WTC11 (cell line): ENCODE results near the gene SPEM1. TPM values are rescaled to one million over a fixed set of nuclear protein-coding genes. Genes with fewer than 3 reads are reported as not detected.
A peak's percentile ranks its signal among the peaks of the same experiment; 100 is the strongest.

Source experiments
- ATAC-seq: fragments of 200-7000 bp; cut with Tn5 transposase; 2 replicates; pipeline ENCODE4 v1.10.0; 2021; ENCODE audit warnings: mild to moderate bottlenecking, moderate library complexity
- CTCF ChIA-PET: fragments of 300-600 bp; sonication (Branson Sonifier 250); formaldehyde crosslinking; loops from one replicate; lab custom pipeline; 2021; ENCODE audit warnings: antibody characterized with exemption; lab: Charles Lee
- POLR2A ChIA-PET: fragments of 350-600 bp; sonication (Branson Sonifier 250); formaldehyde crosslinking; loops from one replicate; lab custom pipeline; 2021; ENCODE audit warnings: antibody characterized with exemption; lab: Charles Lee
- DNase-seq: peaks from one replicate; pipeline ENCODE4 v3.0.0; 2021; ENCODE audit warnings: low spot score
- H3K27ac Mint-ChIP-seq: 2 replicates; pipeline ENCODE4 v1.8.0; 2021; ENCODE audit warnings: mixed read lengths
- H3K27me3 Mint-ChIP-seq: 2 replicates; pipeline ENCODE4 v1.8.0; 2021; ENCODE audit warnings: low read depth, mild to moderate bottlenecking, moderate library complexity, mixed read lengths
- H3K36me3 Mint-ChIP-seq: 2 replicates; pipeline ENCODE4 v1.8.0; 2021; ENCODE audit warnings: mixed read lengths
- H3K4me1 Mint-ChIP-seq: 2 replicates; pipeline ENCODE4 v1.8.0; 2022; ENCODE audit warnings: mixed read lengths
- H3K4me3 Mint-ChIP-seq: 2 replicates; pipeline ENCODE4 v1.8.0; 2021; ENCODE audit warnings: mild to moderate bottlenecking, moderate library complexity, mixed read lengths
- H3K9me3 Mint-ChIP-seq: 2 replicates; pipeline ENCODE4 v1.8.0; 2021; ENCODE audit warnings: mixed read lengths
- ATF1 ChIP-seq: sonication (generic); formaldehyde crosslinking; IDR thresholded peaks from 2 replicates; pipeline ENCODE4 v1.8.1; 2023; ENCODE audit warnings: mild to moderate bottlenecking, moderate library complexity, missing genetic modification reagents
- ATF2 ChIP-seq: sonication (generic); formaldehyde crosslinking; IDR thresholded peaks from 2 replicates; pipeline ENCODE4 v1.8.1; 2022; ENCODE audit warnings: low read depth, missing genetic modification reagents, borderline replicate concordance
- ATF3 ChIP-seq: sonication (generic); formaldehyde crosslinking; conservative IDR thresholded peaks from 2 replicates; pipeline ENCODE4 v1.8.1; 2022; ENCODE audit warnings: mild to moderate bottlenecking, missing genetic modification reagents
- CTCF ChIP-seq: fragments of 200-600 bp; IDR thresholded peaks from 2 replicates; pipeline ENCODE4 v1.8.0; 2022; ENCODE audit warnings: antibody characterized with exemption
- E2F1 ChIP-seq: sonication (generic); formaldehyde crosslinking; IDR thresholded peaks from 2 replicates; pipeline ENCODE4 v1.8.0; 2022; ENCODE audit warnings: mild to moderate bottlenecking, missing genetic modification reagents
- E2F4 ChIP-seq: sonication (generic); formaldehyde crosslinking; IDR thresholded peaks from 2 replicates; pipeline ENCODE4 v1.8.1; 2022; ENCODE audit warnings: low read depth, mild to moderate bottlenecking, moderate library complexity, missing genetic modification reagents, borderline replicate concordance
- ERG ChIP-seq: fragments of 250-450 bp; sonication (Bioruptor Pico); IDR thresholded peaks from 2 replicates; pipeline ENCODE4 v1.8.0; 2021; ENCODE audit warnings: mild to moderate bottlenecking
- FOXK1 ChIP-seq: sonication (generic); formaldehyde crosslinking; IDR thresholded peaks from 2 replicates; pipeline ENCODE4 v1.8.0; 2022; ENCODE audit warnings: mild to moderate bottlenecking, moderate library complexity, missing genetic modification reagents
- FOXP1 ChIP-seq: sonication (generic); formaldehyde crosslinking; IDR thresholded peaks from 2 replicates; pipeline ENCODE4 v1.8.0; 2022; ENCODE audit warnings: missing genetic modification reagents, mild to moderate bottlenecking, moderate library complexity, borderline replicate concordance
- GABPB1 ChIP-seq: sonication (generic); formaldehyde crosslinking; IDR thresholded peaks from 2 replicates; pipeline ENCODE4 v1.8.1; 2023; ENCODE audit warnings: mild to moderate bottlenecking, missing genetic modification reagents
- HMGA2 ChIP-seq: fragments of 250-450 bp; sonication (Bioruptor Pico); IDR thresholded peaks from 2 replicates; pipeline ENCODE4 v1.4.0; 2021; ENCODE audit warnings: mild to moderate bottlenecking, moderate library complexity
- HMGXB4 ChIP-seq: sonication (generic); formaldehyde crosslinking; IDR thresholded peaks from 2 replicates; pipeline ENCODE4 v1.8.1; 2023; ENCODE audit warnings: mild to moderate bottlenecking, moderate library complexity, missing genetic modification reagents
- MYBL2 ChIP-seq: sonication (generic); formaldehyde crosslinking; IDR thresholded peaks from 2 replicates; pipeline ENCODE4 v1.8.1; 2023; ENCODE audit warnings: mild to moderate bottlenecking, moderate library complexity, missing genetic modification reagents
- NFYB ChIP-seq: sonication (generic); formaldehyde crosslinking; conservative IDR thresholded peaks from 2 replicates; pipeline ENCODE4 v1.8.0; 2022; ENCODE audit warnings: low read depth, missing genetic modification reagents
- RORB ChIP-seq: fragments of 250-450 bp; sonication (Bioruptor Pico); IDR thresholded peaks from 2 replicates; pipeline ENCODE4 v1.9.0; 2021; ENCODE audit warnings: mild to moderate bottlenecking
- USF2 ChIP-seq: sonication (generic); formaldehyde crosslinking; IDR thresholded peaks from 2 replicates; pipeline ENCODE4 v1.8.1; 2023; ENCODE audit warnings: mild to moderate bottlenecking, missing genetic modification reagents, moderate library complexity
- ZNF317 ChIP-seq: sonication (generic); formaldehyde crosslinking; IDR thresholded peaks from 2 replicates; pipeline ENCODE4 v1.8.1; 2023; ENCODE audit warnings: low read depth, mild to moderate bottlenecking, moderate library complexity, missing genetic modification reagents, borderline replicate concordance
- ZNF423 ChIP-seq: fragments of 250-450 bp; sonication (Bioruptor Pico); IDR thresholded peaks from 2 replicates; pipeline ENCODE4 v2.1.2; 2022; ENCODE audit warnings: mild to moderate bottlenecking, moderate library complexity
- ZNF425 ChIP-seq: fragments of 250-450 bp; sonication (Bioruptor Pico); conservative IDR thresholded peaks from 2 replicates; pipeline ENCODE4 v1.9.0; 2021; ENCODE audit warnings: mild to moderate bottlenecking
- ZNF512 ChIP-seq: sonication (generic); formaldehyde crosslinking; IDR thresholded peaks from 2 replicates; pipeline ENCODE4 v1.8.1; 2022; ENCODE audit warnings: missing genetic modification reagents, borderline replicate concordance
- total RNA-seq: library from RNA; stranded (reverse); gene quantifications from 3 replicates; pipeline ENCODE4 v1.2.3, GENCODE V29; 2021

The SPEM1 gene
- total RNA-seq, 1 experiment from 2014 or later, result 0.35 TPM

GRCh38 chr17:7468290-7468689, 48.2 kb downstream of the SPEM1 start:
- TF ChIP-seq ZNF425 (CRISPR knock-in tag), result no peak
- TF ChIP-seq ERG, result no peak
- TF ChIP-seq FOXP1, result no peak
- no peak for TF ChIP-seq RORB (CRISPR knock-in tag)
- no peak for TF ChIP-seq ZNF317 (CRISPR knock-in tag)
- no peak for TF ChIP-seq CTCF
- no peak for TF ChIP-seq ATF3 (CRISPR knock-in tag)
- TF ChIP-seq ATF1 (CRISPR knock-in tag), result no peak
- TF ChIP-seq HMGA2 (CRISPR knock-in tag), result no peak
- TF ChIP-seq USF2, result no peak
- no peak for TF ChIP-seq NFYB (CRISPR knock-in tag)
- TF ChIP-seq ZNF512 (CRISPR knock-in tag), result no peak
- TF ChIP-seq GABPB1, result no peak
- no peak for TF ChIP-seq MYBL2 (CRISPR knock-in tag)
- no peaks in the 10 kb centered on the region for H3K9me3 Mint-ChIP-seq
- no peaks in the 10 kb centered on the region for H3K36me3 Mint-ChIP-seq
- POLR2A ChIA-PET, result no interaction called here
- no peak for ATAC-seq
- no peaks in the 10 kb centered on the region for H3K27me3 Mint-ChIP-seq
- H3K27ac Mint-ChIP-seq, result peak overlapping the region; percentile 41
- H3K4me3 Mint-ChIP-seq, result no peak overlapping the region
- CTCF ChIA-PET, result no interaction called here
- DNase-seq, result no peak
- H3K4me1 Mint-ChIP-seq, result 0 out of 2 replicates have a peak, but pooled peaks cover 6% of the 10 kb centered on the region

GRCh38 chr17:7468804-7469389, 48.8 kb downstream of the SPEM1 start:
- H3K27ac Mint-ChIP-seq, result peak overlapping the region; percentile 41
- no peaks in the 10 kb centered on the region for H3K36me3 Mint-ChIP-seq
- 0 out of 2 replicates have a peak, but pooled peaks cover 6% of the 10 kb centered on the region for H3K4me1 Mint-ChIP-seq
- H3K4me3 Mint-ChIP-seq, result no peak overlapping the region
- no peaks in the 10 kb centered on the region for H3K9me3 Mint-ChIP-seq
- ChIA-PET POLR2A (no interaction called here), CTCF (no interaction called here)
- H3K27me3 Mint-ChIP-seq, result no peaks in the 10 kb centered on the region
- DNase-seq (no peak), ATAC-seq (no peak)
- TF ChIP-seq ATF3 (CRISPR knock-in tag) (no peak), ZNF423 (no peak), E2F1 (CRISPR knock-in tag) (no peak), FOXK1 (CRISPR knock-in tag) (no peak), HMGXB4 (CRISPR knock-in tag) (no peak), ATF2 (CRISPR knock-in tag) (no peak), E2F4 (CRISPR knock-in tag) (no peak), GABPB1 (no peak), RORB (CRISPR knock-in tag) (no peak)
